WERI-Rb-1 (cell line): ENCODE results near the gene AATK.

ENCODE experiments used
- DNase-seq: peaks from one replicate; pipeline ENCODE4 v3.0.0-alpha.2; 2020
- H3K27ac ChIP-seq: fragments of 250-450 bp; sonication (Bioruptor Pico); 2 replicates; pipeline ENCODE4 v1.5.1; 2020; ENCODE audit warnings: mild to moderate bottlenecking, moderate library complexity
- H3K27me3 ChIP-seq: fragments of 250-450 bp; sonication (Bioruptor Pico); 2 replicates; pipeline ENCODE4 v1.5.1; 2021; ENCODE audit warnings: mild to moderate bottlenecking, low read depth, moderate library complexity; ENCODE audit not compliant: insufficient read depth, severe bottlenecking
- H3K36me3 ChIP-seq: fragments of 250-450 bp; sonication (Bioruptor Pico); 2 replicates; pipeline ENCODE4 v1.5.1; 2020; ENCODE audit warnings: mild to moderate bottlenecking, moderate library complexity
- H3K4me3 ChIP-seq: 2 replicates; pipeline ENCODE4 v1.5.1; 2011; ENCODE audit warnings: low read depth, mild to moderate bottlenecking, control low read depth, low read length
- H3K9me3 ChIP-seq: fragments of 250-450 bp; sonication (Bioruptor Pico); 2 replicates; pipeline ENCODE4 v1.5.1; 2021; ENCODE audit warnings: mild to moderate bottlenecking, moderate library complexity; ENCODE audit not compliant: severe bottlenecking
- TF ChIP-seq, protein P1 (sequence below): IDR thresholded peaks from 2 replicates; pipeline ENCODE4 v1.5.1; 2011; ENCODE audit warnings: low read depth, mild to moderate bottlenecking, control low read depth, inconsistent platforms, low read length

AATK gene

DNA sequence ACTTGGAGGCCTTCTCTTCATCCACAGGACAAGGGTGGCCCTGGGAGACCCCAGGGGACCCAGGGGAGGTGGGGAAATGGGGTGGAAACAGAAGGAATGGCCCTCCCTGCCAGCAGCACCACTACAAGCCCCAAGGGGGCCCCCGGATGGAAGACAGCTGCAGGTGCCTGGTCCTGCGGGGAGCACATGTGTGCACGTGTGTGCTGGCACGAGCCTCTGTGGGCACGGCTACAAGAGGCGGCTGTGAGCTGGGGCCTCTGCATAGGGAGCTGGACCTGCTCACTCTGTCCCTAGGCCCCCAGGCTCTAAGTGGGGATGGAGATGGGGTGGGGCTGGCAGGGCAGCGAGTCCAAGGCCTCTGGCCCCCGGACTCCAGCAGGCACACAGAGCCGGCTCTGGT, 13.2 kb upstream of the AATK start:
- Histone ChIP-seq H3K27me3 (no peaks in the 10 kb centered on the region), H3K36me3 (no peaks in the 10 kb centered on the region; the same call in 1 of the 2 replicates), H3K4me3 (no peak overlapping the region), H3K27ac (no peak overlapping the region), H3K9me3 (peaks cover 19% of the 10 kb centered on the region)
- TF ChIP-seq, protein P1, sequence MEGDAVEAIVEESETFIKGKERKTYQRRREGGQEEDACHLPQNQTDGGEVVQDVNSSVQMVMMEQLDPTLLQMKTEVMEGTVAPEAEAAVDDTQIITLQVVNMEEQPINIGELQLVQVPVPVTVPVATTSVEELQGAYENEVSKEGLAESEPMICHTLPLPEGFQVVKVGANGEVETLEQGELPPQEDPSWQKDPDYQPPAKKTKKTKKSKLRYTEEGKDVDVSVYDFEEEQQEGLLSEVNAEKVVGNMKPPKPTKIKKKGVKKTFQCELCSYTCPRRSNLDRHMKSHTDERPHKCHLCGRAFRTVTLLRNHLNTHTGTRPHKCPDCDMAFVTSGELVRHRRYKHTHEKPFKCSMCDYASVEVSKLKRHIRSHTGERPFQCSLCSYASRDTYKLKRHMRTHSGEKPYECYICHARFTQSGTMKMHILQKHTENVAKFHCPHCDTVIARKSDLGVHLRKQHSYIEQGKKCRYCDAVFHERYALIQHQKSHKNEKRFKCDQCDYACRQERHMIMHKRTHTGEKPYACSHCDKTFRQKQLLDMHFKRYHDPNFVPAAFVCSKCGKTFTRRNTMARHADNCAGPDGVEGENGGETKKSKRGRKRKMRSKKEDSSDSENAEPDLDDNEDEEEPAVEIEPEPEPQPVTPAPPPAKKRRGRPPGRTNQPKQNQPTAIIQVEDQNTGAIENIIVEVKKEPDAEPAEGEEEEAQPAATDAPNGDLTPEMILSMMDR, result no peak
- DNase-seq, result no peak

DNA sequence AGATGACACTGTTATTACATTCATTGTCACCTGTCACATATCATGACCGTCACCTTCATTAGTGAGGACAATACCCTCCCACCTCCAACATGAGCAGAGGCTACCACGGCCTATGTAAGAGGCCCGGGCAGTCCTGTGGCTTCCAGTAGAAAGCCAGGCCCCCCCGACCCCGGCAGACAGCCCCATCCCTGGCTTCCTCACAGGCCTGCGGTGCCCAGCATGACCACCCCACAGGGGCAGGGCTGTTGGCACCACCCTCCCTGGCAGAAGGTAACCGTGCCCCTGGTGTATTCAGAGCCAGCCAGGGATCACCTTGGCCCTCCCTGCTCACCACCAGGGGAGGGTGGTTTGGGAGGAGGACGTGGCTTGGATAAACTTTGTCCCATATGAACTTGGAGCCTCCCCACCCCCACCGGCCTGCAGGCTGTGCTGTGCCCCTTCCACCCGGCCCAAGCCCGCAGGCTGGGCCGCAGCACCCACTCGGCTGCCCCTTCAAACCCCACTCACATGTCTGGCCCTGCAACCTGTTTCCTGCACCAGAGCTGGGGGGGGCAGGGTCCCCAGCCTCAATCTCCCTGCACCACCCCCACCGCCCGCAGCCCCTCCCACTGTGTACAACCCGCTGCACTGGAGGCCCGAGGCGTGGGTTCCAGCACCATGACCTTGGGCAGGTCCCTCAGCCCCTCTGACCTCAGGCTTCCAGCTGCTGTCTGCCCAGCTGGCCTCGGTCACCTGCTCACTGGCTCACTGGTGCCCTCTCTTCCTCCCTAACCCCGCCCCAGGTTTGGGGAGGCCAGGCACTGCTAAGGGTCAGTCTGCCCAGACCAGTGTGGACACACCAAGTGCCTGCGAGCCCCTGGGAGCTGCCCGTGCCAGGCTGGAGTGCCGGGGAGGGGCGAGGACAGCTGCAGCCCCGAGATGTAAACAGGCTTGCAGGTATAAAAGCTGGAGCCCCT, 12.4 kb upstream of the AATK start:
- Histone ChIP-seq H3K27me3 (no peaks in the 10 kb centered on the region), H3K27ac (no peak overlapping the region), H3K36me3 (no peaks in the 10 kb centered on the region; the same call in 1 of the 2 replicates), H3K9me3 (peaks cover 19% of the 10 kb centered on the region), H3K4me3 (no peak overlapping the region)
- no peak for DNase-seq
- TF ChIP-seq, protein P1, result no peak

DNA sequence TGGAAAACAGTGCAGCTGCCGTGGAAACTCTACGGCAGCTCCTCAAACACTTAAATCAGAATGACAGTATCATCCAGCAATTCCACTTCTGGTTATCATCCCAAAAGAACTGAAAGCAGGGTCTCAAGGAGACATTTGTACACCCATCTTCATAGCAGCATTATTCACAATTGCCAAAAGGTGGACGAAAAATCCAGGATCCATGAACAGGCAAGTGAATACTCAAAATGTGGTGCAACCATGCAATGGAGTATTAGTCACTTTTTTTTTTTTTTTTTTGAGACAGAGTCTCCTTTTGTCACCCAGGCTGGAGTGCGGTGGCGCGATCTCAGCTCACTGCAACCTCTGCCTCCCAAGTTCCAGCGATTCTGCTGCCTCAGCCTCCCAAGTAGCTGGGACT, 10.6 kb upstream of the AATK start:
- no peaks in the 10 kb centered on the region for H3K27me3 ChIP-seq

DNA sequence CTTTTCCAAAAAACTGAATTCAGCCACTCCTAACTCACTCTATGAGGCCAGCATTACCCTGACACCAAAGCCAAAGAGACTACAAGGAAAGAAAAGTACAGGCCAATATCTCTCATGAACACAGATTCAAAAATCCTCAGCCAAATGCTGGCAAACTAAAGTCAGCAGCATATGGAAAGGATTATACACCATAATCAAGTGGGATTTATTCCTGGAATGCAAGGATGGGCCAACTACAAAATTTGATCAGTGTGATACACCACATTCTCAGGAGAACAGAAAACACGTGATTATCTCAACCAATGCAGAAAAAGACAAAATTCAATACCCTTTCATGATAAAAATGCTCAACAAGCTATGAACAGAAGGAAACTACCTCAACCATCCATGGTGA, 7.7 kb upstream of the AATK start:
- TF ChIP-seq, protein P1, result no peak
- Histone ChIP-seq H3K27me3 (no peaks in the 10 kb centered on the region), H3K27ac (no peak overlapping the region), H3K36me3 (peaks cover 3% of the 10 kb centered on the region), H3K9me3 (peaks cover 22% of the 10 kb centered on the region), H3K4me3 (no peak overlapping the region)
- DNase-seq, result no peak

More for the DNA sequence above, 10.6 kb upstream of the AATK start:
- H3K36me3 ChIP-seq, result peaks cover 3% of the 10 kb centered on the region
- peaks cover 22% of the 10 kb centered on the region for H3K9me3 ChIP-seq
- TF ChIP-seq, protein P1, result no peak
- no peak overlapping the region for H3K27ac ChIP-seq
- DNase-seq, result no peak
- H3K4me3 ChIP-seq, result no peak overlapping the region

DNA sequence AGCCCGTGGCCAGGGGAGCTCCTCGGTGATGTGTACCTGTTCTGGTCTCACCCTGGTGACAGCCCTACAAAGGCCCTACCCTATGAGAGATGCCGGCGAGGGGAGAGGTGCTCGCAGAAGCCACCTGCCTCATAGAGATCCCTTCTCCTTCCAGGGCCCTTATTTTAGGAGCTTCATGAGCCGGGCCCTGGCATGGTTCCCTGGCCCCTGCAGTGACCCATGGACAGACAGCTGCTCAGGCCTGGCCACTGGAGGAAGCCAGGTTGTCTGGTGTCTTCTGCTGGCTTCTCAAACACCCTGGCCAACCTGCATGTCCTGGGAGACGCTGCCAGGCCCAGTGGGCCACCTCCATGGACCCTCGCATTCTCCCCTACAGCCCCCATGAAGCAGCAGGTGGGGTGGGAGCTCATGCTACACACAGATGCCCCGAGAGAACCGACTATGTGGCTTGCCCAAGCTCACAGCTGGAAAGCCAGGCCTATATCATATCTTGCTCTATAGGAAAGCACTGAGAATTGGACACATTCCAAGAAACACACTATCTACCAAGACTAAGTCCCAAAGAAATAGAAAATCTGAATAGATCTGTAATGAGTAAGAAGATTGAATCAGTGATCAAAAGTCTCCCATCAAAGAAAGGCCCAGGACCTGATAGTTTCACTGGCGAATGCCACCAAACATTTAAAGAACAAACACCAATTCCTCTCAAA, 7.2 kb upstream of the AATK start:
- H3K9me3 ChIP-seq, result peaks cover 22% of the 10 kb centered on the region
- no peak overlapping the region for H3K4me3 ChIP-seq
- peaks cover 3% of the 10 kb centered on the region for H3K36me3 ChIP-seq
- H3K27ac ChIP-seq, result no peak overlapping the region
- TF ChIP-seq, protein P1, result no peak
- H3K27me3 ChIP-seq, result no peaks in the 10 kb centered on the region
- DNase-seq, result no peak
